ENCODE measurements around the gene SRMS.

SRMS gene

DNA sequence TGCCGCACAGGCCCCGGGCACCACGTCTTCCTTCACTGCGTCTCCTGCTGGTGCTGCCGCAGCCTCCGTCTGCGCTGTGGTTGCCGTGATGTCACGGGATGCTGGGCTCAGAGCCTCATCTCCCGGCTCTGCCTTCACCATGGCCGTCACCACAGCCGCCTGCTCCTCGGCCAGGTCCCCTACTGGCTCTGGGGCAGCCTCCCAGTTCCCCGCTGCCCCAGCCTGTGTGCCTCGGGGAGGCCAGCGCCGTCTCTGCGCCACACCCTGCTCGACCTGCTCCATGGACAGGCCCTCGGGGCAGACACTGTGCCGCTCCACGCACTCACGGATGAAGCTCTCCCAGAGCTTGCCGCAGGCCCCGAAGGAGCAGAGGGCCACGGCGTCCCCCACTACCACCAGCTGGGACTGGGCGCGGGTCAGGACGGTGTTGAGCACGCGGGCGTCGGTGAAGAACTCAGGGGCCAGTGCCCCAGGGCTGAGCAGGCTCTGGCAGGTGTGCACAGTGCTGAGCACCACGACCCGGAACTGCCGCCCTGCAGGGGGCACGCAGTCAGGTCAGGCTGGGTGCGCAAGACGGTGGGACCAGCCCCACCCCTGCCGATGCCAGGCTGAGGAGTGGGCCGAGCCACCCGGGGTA is 18.3 kb upstream of the SRMS start:
- TF ChIP-seq, protein P1, sequence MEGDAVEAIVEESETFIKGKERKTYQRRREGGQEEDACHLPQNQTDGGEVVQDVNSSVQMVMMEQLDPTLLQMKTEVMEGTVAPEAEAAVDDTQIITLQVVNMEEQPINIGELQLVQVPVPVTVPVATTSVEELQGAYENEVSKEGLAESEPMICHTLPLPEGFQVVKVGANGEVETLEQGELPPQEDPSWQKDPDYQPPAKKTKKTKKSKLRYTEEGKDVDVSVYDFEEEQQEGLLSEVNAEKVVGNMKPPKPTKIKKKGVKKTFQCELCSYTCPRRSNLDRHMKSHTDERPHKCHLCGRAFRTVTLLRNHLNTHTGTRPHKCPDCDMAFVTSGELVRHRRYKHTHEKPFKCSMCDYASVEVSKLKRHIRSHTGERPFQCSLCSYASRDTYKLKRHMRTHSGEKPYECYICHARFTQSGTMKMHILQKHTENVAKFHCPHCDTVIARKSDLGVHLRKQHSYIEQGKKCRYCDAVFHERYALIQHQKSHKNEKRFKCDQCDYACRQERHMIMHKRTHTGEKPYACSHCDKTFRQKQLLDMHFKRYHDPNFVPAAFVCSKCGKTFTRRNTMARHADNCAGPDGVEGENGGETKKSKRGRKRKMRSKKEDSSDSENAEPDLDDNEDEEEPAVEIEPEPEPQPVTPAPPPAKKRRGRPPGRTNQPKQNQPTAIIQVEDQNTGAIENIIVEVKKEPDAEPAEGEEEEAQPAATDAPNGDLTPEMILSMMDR (IDR thresholded peaks at IDR 0.05) = no peak

DNA sequence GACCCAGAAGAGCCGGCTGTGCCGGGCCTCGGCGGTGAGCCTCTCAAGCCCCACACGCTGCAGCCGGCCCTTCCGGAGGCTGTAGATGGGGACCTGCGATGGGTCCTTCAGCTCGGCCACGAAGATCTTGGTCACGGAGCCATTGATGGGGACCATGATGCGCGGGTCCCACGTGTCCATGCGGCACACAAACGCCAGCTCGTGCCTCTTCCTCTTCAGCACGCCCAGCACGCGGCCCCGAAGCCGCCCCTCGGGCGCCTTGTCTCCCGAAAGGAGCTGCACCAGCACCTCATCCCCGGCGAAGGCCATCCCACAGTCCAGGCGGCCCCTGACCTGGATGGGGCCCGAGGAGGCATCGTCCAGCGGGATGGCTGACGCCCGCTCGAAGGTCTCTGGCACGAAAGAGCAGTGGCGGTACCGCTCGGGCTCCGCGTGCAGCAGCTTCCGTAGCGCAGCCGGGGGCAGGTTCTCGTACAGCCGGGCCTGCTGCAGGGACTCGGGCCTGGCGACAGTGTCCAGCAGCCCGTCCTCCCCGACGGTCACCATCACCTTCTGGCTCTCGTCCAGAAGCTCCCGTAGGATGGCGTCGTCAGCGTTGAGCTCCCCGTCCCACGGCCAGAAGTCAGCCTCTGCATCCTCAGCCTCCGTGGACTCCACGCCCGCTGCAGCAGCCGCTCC is 17.6 kb upstream of the SRMS start:
- TF ChIP-seq, protein P1 (IDR thresholded peaks at IDR 0.05) = no peak

GRCh38 chr20:63564036-63564810 is 16.7 kb upstream of the SRMS start:
- TF ChIP-seq, protein P1 (IDR thresholded peaks at IDR 0.05) = no peak

DNA sequence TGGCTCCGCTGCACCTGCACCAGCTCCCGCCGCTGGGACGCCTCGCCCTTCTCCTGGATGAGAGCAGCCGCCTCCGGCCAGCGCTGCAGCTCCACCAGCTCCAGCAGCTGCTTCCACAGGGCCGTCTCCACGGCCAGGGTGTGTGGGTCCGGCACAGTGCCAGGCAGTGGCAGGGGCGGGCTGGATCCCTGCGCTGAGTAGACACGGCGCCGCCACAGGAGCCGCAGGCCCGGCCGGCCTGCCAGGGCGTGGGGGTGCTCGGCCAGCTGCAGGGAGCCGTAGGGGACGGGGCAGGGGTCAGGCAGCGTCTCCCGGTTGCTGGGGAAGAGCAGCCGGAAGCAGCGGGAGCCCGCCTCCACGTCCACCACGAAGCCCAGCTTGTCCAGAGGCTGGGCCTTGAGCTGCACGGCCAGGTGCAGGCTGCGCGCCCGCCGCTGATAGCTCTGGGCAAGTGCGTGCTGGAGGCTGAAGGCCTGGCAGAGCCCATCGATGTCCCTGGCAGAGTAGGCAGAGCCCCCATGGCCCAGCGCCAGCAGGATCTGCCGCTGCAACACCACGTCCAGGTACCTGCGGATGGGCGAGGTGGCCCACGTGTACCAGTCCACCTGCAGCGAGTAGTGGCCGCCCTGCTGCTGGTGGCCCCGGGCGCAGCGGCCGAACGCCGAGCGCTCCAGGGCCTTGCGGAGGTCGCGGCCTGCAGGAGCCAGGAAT is 15.8 kb upstream of the SRMS start:
- TF ChIP-seq, protein P1 (IDR thresholded peaks at IDR 0.05) = no peak

DNA sequence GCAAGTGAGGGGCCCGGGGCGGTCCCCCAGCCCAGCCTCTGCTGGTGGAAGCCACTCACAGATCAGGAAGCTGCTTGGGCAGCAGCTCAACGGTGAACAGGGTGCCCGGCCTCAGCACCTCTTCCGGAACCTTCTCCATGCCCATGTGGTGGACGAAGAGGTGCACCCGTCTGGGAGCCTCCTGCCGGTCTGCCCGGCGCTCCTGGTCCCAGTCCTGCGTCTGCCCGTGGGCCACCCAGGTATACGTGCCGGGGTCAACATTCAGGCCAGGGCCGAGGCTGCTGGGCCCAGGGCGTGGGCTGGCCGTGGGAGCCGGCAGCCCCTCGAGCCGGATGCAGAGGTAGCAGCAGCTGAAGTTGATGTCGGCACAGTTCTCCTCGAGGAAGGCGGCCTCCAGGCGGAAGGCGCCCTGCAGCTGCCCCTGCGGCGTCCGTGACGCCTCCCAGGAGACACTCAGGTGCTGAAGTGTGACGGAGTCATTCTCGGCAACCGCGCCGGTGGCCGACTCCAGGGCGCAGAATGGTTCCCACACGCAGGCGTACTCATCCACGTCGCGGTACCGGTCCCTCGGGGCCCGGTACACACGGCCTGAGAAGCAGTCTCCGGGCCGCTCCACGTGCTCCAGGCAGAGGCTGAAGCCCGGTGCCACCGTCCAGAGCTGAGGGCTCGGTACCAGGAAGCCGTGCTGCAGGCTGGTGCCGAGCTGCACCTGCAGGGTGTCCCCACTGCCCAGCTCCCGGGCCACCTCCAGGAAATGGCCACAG is 15.1 kb upstream of the SRMS start:
- TF ChIP-seq, protein P1 (IDR thresholded peaks at IDR 0.05) = no peak

- TF ChIP-seq, protein P1 (IDR thresholded peaks at IDR 0.05) = no peak
These were observed 14.3 kb upstream of the SRMS start for GRCh38 chr20:63561624-63562396.

Data from LNCAP (cell line).